Peyer's patch (tissue), 4 donors: ENCODE data around the gene DOCK10.

Experiments used
- POLR2A ChIP-seq, 2 donors: fragments of 450-650 bp; IDR thresholded peaks; one replicate each; pipeline ENCODE4 v1.5.1; 2017; ENCODE audit warnings: antibody characterized with exemption in 2 of 2, mild to moderate bottlenecking in 2 of 2, moderate library complexity in 2 of 2
- TF ChIP-seq, protein P1 (sequence below), 6 experiments: fragments of 450-650 bp in 4 of 6; fragments of 200-600 bp in 2 of 6; sonication (generic) in 1 of 6; IDR thresholded peaks; one replicate each; pipeline ENCODE4 v1.5.1; 2017 to 2019; ENCODE audit warnings: antibody characterized with exemption in 6 of 6, mild to moderate bottlenecking in 3 of 6, moderate library complexity in 1 of 6

GRCh38 chr2:224915136-224915535 is 127.1 kb downstream of the DOCK10 start:
- TF ChIP-seq, protein P1, sequence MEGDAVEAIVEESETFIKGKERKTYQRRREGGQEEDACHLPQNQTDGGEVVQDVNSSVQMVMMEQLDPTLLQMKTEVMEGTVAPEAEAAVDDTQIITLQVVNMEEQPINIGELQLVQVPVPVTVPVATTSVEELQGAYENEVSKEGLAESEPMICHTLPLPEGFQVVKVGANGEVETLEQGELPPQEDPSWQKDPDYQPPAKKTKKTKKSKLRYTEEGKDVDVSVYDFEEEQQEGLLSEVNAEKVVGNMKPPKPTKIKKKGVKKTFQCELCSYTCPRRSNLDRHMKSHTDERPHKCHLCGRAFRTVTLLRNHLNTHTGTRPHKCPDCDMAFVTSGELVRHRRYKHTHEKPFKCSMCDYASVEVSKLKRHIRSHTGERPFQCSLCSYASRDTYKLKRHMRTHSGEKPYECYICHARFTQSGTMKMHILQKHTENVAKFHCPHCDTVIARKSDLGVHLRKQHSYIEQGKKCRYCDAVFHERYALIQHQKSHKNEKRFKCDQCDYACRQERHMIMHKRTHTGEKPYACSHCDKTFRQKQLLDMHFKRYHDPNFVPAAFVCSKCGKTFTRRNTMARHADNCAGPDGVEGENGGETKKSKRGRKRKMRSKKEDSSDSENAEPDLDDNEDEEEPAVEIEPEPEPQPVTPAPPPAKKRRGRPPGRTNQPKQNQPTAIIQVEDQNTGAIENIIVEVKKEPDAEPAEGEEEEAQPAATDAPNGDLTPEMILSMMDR (IDR thresholded peaks at IDR 0.05): no peak
- no peak for TF ChIP-seq POLR2A (IDR thresholded peaks at IDR 0.05)
